GM04504 (cell line): Measurements from ENCODE around the gene MTPN.

Experiments
- DNase-seq: peaks from one replicate; pipeline ENCODE4 v3.0.0-alpha.2; 2012; ENCODE audit warnings: low read depth

The MTPN gene

DNA sequence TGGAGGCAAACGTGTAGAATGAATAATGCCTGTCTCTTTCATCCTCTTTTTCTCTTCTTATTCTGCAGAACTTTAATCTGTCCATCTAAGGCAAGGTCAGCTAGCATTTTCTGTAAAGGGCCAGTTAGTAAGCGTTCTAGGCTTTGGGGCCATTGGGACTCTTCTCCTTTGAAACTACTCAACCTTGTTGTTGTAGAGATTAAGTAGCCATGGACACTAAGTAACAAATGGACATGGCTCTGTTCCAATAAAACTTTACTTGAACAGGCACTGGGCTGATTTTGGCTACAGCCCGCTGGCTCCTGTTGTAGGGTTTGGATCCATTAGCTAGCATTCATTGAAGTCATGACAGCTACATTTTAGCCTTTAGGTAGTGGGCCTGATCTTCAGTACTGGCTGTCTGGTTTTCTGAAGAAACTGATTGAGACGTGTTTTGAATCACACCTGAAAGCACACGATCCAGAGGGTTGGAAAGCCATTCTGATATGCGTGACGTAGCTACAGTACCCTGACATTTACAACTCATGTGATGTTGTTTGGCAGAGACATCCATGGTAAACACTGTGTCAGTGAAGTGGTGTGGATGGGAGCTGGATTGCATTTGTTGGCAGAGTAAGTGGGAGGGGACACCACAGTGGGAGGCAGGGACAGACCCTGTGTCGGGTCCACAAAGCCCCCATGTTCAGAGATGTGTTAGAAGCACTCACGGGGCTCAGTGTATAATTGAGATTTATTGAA, 92.5 kb downstream of the MTPN start:
- no peak for DNase-seq

DNA sequence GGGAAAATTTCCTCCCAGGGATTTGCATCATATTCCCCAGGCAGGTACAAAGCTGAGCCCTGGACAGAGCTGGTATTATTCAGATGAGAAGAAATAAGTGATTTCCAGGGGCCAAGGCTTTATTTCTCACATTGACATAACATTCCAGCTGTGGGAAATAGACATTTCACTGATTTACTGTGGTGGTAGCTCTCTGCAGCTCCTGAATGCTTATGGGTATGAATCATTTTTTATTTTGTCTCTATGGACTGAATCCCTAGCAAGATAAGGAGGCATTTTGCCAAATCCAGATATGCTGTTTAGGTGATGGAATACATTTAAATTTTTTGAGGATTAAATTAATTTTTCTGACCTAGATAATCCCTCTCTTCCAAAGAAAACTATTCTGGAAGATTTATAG, 97.9 kb downstream of the MTPN start:
- DNase-seq, result no peak

DNA sequence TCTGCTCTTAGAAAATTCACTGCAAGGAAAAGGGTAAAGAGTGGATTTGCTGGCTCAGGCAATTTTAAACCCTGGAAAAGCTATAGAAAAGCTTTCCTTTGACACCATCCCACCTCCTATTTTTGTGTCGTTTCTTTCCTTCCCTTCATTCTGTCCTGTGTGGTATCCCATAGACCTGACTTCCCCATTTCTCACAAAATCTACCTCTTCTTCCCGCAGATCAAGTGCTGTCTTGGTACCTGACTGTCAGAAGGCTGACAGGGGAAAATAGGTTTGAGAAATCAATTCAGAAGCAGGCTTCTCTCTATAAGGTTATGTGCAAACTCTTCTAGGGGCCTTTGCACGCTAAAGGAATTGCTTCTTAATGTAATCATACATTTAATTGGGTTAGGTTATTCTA, 98.9 kb downstream of the MTPN start:
- DNase-seq, result no peak

DNA sequence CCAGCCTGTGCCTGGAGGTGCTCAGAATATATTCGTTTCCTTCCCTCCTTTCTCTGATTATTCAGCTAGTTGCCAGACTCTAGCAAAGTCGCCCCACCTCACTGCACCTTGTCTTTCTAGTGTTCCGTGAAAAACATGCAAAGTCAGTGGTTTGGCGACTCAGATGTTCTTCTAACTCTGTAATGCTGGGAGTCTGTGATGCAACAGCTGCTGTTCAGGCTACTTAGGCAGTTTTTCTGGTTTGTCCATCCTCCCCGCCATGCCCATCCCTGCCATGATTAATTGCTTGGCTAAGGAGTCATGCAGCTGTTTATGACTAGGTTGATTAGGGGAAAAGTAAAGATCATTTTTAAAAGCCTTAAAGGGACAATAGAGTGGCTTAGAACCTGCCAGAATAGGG, 99.4 kb downstream of the MTPN start:
- DNase-seq, result peak; percentile 47
